GM21447 (cell line): ENCODE data around the gene CCNG1.
"Not testable (repeated sequence)": the region's sequence is repeated elsewhere in the genome, so short reads cannot be mapped to it uniquely, and the experiment has no call there.

Source experiments
- ATAC-seq: cut with Tn5 transposase; IDR thresholded peaks from one replicate; pipeline ENCODE4 v1.9.1; 2021; ENCODE audit not compliant: unreplicated experiment

The CCNG1 gene, protein sequence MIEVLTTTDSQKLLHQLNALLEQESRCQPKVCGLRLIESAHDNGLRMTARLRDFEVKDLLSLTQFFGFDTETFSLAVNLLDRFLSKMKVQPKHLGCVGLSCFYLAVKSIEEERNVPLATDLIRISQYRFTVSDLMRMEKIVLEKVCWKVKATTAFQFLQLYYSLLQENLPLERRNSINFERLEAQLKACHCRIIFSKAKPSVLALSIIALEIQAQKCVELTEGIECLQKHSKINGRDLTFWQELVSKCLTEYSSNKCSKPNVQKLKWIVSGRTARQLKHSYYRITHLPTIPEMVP

GRCh38 chr5:163437309-163438182, at the start of gene CCNG1:
Gene CCNG1, plus strand, starts transcription at chr5:163437595. Its CDS starts 1,662 bp downstream, at chr5:163439257.
- peak; percentile 97 for ATAC-seq

GRCh38 chr5:163395792-163396191, 41.6 kb upstream of the CCNG1 start:
- ATAC-seq: no peak

DNA sequence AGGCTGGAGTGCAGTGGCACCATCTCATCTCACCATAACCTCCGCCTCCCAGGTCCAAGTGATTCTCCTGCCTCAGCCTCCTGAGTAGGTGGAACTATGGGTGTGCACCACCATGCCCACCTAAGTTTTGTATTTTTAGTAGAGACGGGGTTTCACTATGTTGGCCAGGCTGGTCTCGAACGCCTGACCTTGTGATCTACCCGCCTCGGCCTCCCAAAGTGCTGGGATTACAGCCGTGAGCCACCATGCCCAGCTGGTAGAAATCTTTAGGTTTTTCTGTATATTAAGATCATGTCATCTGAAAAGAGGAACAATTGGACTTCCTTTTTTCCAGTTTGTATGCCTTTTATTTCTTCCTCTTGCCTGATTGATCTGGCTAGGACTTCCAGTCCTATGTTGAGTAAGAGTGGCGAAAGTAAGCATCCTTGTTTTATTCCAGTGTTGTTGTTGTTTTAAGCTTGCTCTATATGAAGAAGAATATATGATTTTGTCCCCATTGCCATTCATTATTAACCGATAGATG, 40.5 kb upstream of the CCNG1 start:
- not testable (repeated sequence) for ATAC-seq

- ATAC-seq: no peak
Observed at GRCh38 chr5:163397354-163397753, 40.0 kb upstream of the CCNG1 start.

DNA sequence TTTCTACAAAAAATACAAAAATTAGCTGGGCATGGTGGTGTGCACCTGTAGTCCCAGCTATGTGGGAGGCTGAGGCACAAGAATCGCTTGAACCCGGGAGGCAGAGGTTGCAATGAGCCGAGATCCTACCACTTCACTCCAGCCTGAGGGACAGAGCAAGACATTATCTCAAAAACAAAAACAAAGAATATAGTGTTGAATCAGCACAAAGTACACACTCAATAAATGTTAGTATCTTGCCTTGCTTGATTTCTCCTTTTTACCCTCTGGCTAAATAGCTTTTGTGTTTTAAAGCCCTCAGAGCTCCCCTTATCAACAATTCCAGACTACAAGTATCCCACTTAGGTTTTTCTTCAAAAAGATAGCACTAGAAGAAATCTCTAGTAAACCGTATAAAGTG, 37.5 kb upstream of the CCNG1 start:
- ATAC-seq: no peak

- ATAC-seq: no peak
Observed at GRCh38 chr5:163401271-163401670, 36.1 kb upstream of the CCNG1 start.

GRCh38 chr5:163402007-163402406, 35.4 kb upstream of the CCNG1 start:
- ATAC-seq: no peak

DNA sequence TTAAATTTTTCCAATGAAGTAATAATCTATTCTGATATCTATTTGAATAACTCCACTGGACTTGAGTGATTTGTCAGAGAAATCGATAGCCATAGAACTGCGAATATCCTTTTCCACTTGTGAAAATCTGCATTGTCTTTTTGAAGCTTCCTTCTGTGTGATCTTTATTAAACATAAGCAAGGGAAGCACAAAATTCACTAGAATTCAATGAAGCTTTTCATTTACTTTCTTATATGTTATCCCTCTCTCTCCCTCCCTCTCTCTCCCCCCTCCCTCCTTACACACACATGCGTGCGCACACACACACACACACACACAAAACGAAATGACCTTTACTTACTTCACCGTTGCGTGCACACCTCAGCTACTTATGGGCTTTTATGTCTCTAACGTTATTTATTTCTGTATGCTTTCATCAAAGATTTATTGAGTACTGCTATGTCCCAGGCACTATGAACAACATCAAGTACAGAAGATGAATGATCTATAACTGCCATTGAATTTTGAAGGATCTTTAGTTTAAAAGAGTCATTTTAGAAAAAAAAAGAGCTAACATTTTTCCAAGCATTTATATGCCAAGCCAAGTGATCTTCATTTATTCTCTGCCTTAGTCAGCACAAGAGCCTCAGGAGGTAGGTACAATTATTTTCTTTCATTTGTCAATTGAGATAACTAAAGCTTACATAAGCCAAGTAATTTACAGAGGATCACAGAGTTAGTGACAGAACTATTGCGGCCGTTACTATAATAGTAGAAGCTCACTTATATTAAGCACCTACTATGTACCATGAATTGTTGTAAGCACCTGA, 32.8 kb upstream of the CCNG1 start:
- ATAC-seq: no peak

DNA sequence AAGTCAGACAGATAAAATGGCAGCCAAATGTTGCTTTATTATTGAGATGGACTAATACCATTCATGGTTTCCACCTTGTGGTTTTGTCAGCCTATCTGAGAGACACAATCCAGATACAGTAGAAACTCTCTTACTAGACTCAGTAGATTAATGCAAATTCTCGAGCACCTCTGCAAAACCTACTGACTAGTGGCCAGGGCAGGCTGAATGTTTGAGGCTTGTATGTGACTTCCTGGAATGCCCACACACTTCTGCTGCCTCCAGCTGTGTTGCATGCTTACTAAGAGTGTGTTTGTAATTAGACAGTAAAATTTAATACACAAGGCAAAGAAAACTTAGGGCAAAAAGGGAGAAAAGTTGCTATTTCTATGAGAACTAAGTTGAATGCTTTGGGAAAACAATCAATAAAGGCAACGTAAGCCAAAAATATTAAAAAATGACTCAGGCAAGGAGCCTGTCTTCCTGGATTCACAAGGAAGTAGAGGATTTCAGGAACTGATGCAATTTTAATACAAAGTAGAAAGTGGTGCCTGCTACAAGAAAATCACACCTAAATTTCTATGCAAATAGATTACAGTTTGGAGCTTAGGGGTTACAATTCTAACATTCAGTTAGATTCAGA, 30.2 kb upstream of the CCNG1 start:
- ATAC-seq: peak; percentile 79

GRCh38 chr5:163408311-163408923, 29.0 kb upstream of the CCNG1 start:
- peak; percentile 66 for ATAC-seq

- ATAC-seq: no peak
Observed at GRCh38 chr5:163409384-163409783, 28.0 kb upstream of the CCNG1 start.

DNA sequence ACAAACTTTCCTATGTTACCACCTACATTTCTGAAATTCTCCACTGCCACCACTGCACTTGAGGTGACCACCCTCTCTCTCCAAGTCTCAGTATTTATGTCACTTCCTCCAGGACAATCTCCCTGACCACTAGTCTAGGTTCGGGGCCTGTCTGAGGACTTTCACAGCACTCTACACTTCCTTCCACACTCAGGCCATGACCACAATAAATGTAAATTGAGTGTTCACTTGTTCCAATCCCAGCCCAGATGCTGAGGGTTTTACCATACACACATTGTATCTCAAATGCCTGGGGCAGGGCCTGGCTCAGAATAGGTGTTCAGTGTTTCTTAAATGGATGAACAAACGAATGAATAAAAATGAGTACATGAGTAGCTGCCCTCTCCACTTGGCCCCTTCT, 26.9 kb upstream of the CCNG1 start:
- ATAC-seq: no peak

- ATAC-seq: not testable (repeated sequence)
Observed at GRCh38 chr5:163415673-163416072, 21.7 kb upstream of the CCNG1 start.

DNA sequence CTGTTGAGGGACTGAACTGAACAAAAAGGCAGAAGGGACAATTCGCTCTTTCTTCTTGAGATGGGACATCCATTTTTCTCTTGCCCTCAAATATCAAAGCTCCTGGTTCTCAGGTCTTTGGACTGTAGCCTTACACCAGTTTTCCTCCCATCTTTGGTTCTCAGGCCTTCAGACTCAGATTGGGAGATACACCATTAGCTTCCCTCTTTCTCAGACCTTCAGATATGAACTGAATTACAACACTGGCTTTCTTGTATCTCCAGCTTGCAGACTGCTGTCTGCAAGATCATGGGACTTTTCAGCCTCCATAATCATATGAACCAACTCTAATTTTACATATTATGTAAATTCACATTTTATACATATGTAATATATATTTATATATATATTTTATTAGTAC, 12.6 kb upstream of the CCNG1 start:
- ATAC-seq: no peak

GRCh38 chr5:163426128-163426527, 11.3 kb upstream of the CCNG1 start:
- not testable (repeated sequence) for ATAC-seq

DNA sequence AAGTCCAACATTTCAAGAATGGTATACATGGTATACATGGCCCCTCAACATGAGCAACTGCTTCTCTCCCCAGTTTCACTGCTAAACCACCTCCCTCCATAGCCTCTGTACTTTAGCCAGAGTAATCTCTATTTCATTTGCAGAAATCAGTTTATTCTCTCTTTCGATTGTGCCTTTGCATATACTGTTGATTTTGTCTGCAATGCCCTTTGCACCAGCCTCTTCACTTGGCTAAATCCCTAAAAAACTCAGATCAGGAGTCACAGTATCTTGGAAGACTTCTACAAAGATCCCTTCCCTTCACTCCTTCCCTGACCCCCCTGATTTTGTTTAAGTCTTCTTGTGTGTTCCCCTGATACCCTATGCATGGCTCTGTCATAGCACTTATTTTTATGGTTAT, 4.9 kb upstream of the CCNG1 start:
- ATAC-seq: no peak

GRCh38 chr5:163433271-163433670, 4.1 kb upstream of the CCNG1 start:
- ATAC-seq: no peak

- no peak for ATAC-seq
Observed at GRCh38 chr5:163434401-163434866, 3.0 kb upstream of the CCNG1 start.

GRCh38 chr5:163436515-163436914, 880 bp upstream of the CCNG1 start:
- ATAC-seq: no peak

- ATAC-seq: no peak
Observed at GRCh38 chr5:163437011-163437308, 435 bp upstream of the CCNG1 start.
